Suprapubic skin (tissue), 4 donors: Measurements from ENCODE around the gene TFE3. TPM values are rescaled to one million over a fixed set of nuclear protein-coding genes. Genes with fewer than 3 reads are reported as not detected.

ENCODE experiments used
- DNase-seq, 2 donors: peaks; one replicate each; pipeline ENCODE4 v3.0.0-alpha.2; 2019; ENCODE audit warnings: low spot score in 2 of 2
- H3K27ac ChIP-seq: fragments of 200-600 bp; sonication (generic); one replicate; pipeline ENCODE4 v1.5.1; 2019
- H3K27me3 ChIP-seq: fragments of 200-600 bp; sonication (generic); one replicate; pipeline ENCODE4 v1.5.1; 2019
- H3K36me3 ChIP-seq: fragments of 200-600 bp; sonication (generic); one replicate; pipeline ENCODE4 v1.5.1; 2019
- H3K4me1 ChIP-seq: fragments of 200-600 bp; sonication (generic); one replicate; pipeline ENCODE4 v1.5.1; 2019
- H3K4me3 ChIP-seq: fragments of 200-600 bp; sonication (generic); one replicate; pipeline ENCODE4 v1.5.1; 2019; ENCODE audit warnings: mild to moderate bottlenecking
- H3K9me3 ChIP-seq: fragments of 200-600 bp; sonication (generic); one replicate; pipeline ENCODE4 v1.5.1; 2019
- CTCF ChIP-seq, 2 donors: fragments of 200-600 bp in 1 of 2; fragments of 450-650 bp in 1 of 2; sonication (generic) in 1 of 2; IDR thresholded peaks; one replicate each; pipeline ENCODE4 v1.5.1; 2016 to 2019; ENCODE audit warnings: antibody characterized with exemption in 2 of 2, mild to moderate bottlenecking in 1 of 2, moderate library complexity in 1 of 2
- EP300 ChIP-seq: sonication (generic); formaldehyde crosslinking; IDR thresholded peaks from one replicate; pipeline ENCODE4 v1.6.1; 2017; ENCODE audit warnings: antibody characterized with exemption
- POLR2A ChIP-seq, 2 donors: fragments of 450-650 bp; IDR thresholded peaks; one replicate each; pipeline ENCODE4 v1.6.1; 2017; ENCODE audit warnings: antibody characterized with exemption in 2 of 2, mild to moderate bottlenecking in 2 of 2, moderate library complexity in 2 of 2
- POLR2AphosphoS5 ChIP-seq, 3 donors: sonication (generic); formaldehyde crosslinking; IDR thresholded peaks; one replicate each; pipeline ENCODE4 v1.6.1; 2017; ENCODE audit warnings: antibody characterized with exemption in 3 of 3
- WGBS: methylation state at CpG from one replicate; pipeline ENCODE4 v1.1.5; 2018; 5-methylcytosine and 5-hydroxymethylcytosine counted together
- total RNA-seq, 4 donors: library from RNA; depleted of rRNA; stranded (reverse); fragments of >200 nt; gene quantifications; one replicate each; pipeline ENCODE4 v1.1.0, GENCODE V29; 2016

Gene TFE3
- total RNA-seq, 4 donors from 2014 or later, result 40.4 to 54.9 (median 50.3) TPM

DNA sequence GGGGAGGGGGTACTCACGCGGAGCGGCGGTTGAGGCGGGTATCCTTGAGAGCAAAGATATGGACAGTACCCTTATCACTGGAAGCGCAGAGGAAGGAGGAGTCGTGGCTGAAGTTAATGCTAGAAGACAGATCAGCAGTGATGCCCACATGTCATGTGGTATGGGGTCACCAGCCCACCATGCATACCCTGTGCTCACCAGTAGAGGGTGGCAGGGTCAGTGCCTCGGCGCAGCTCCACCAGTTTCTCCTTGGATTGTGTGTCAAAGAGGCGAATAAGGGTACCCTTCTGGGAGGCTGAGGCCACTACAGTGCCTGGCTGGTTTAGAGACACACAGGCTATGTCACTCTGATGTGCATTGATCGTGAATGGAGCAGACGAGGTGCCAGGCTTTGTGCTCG is 32.2 kb upstream of the TFE3 start:
- H3K27ac ChIP-seq, result no peak overlapping the region
- peaks cover 5% of the 10 kb centered on the region for H3K36me3 ChIP-seq
- H3K4me1 ChIP-seq, result peaks cover 23% of the 10 kb centered on the region
- H3K9me3 ChIP-seq, result no peaks in the 10 kb centered on the region
- TF ChIP-seq CTCF (IDR thresholded peaks at IDR 0.05) (no peak), POLR2A (IDR thresholded peaks at IDR 0.05) (no peak), EP300 (no peak), POLR2AphosphoS5 (IDR thresholded peaks at IDR 0.05) (no peak)
- no peaks in the 10 kb centered on the region for H3K27me3 ChIP-seq
- no peak for DNase-seq
- H3K4me3 ChIP-seq, result no peak overlapping the region
- 82% methylated on average over 13 of the region's 13 CpGs for WGBS

- TF ChIP-seq POLR2A (IDR thresholded peaks at IDR 0.05) (no peak), POLR2AphosphoS5 (IDR thresholded peaks at IDR 0.05) (no peak), CTCF (IDR thresholded peaks at IDR 0.05) (no peak), EP300 (no peak)
- H3K36me3 ChIP-seq, result peaks cover 5% of the 10 kb centered on the region
- H3K4me3 ChIP-seq, result peak within 1 kb of the TSS; percentile 52
- DNase-seq, result peak; percentile 94 to 96
- H3K27me3 ChIP-seq, result no peaks in the 10 kb centered on the region
- WGBS, result 49% methylated on average over 55 of the region's 61 CpGs
- no peaks in the 10 kb centered on the region for H3K9me3 ChIP-seq
- peaks cover 20% of the 10 kb centered on the region for H3K4me1 ChIP-seq
- H3K27ac ChIP-seq, result peak within 1 kb of the TSS; percentile 69
Observed at GRCh38 chrX:49073601-49074575, 30.7 kb upstream of the TFE3 start, which contains the start of gene PRAF2. TSS of gene PRAF2 (minus strand) at chrX:49074002. CDS start at chrX:49073987, 15 bp downstream.

DNA sequence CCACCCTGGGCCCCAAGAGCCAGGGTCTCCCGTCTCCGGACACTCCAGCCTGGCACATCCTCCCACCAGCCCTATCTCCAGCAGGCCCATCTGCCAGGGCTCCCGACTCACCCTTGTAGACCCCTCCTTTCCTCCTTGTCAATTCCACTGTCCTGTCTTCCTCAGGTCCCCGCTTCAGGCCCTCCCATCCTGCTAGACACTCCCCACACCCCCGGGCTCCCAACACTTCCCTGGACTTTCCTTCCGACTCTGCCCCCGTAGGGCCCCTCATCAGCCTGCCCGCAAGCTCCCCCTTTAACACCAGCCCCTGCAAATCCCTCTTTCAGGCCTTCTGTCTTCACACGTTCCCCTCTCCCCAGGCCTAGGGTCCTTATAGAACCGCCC is 29.5 kb upstream of the TFE3 start:
- Histone ChIP-seq H3K4me1 (peaks cover 14% of the 10 kb centered on the region), H3K27ac (no peak overlapping the region), H3K27me3 (no peaks in the 10 kb centered on the region), H3K36me3 (peaks cover 3% of the 10 kb centered on the region), H3K4me3 (peak overlapping the region; percentile 52), H3K9me3 (no peaks in the 10 kb centered on the region)
- no peak for DNase-seq
- TF ChIP-seq POLR2AphosphoS5 (IDR thresholded peaks at IDR 0.05), result no peak
- WGBS, result 65% methylated on average over 10 of the region's 10 CpGs

DNA sequence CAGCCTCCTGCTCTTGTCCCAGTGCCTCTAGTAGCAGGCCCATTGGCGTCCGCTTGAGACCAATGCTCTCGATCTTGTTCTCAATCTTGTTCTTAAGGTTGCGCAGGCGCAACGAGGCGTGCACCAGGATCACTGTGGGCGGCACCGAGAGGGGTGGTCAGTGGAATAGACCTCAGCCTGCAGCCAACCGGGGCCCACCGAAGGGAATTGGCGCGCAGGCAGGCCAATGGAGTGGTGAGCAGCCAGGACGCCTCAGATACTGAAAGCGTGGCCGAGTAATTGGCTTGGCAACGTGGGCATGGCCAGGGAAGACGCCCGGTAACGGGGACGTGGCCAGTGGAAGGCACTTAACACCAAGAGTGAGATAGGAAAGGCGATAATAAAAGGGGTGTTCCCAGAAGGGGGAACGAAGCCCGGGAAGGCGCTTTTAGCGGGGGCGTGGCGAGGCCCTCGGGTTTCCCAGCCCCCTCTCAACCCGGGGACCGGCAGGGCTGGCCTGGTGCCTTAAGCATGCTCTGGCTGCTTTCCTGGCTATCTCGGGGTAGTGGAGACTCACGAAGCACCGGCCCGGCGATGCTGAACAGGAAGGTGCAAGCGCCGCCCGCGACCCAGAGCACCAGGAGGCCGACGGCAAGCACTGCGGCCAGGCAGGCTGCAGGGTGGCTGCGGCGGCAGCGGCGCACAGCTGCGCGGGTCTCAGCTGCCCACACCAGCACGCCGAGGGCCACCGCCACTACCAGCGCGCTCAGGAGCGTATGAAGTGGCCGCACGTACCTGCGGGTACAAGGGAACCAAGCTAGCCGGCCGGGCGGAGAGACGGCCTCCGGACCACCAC is 28.9 kb upstream of the TFE3 start:
- no peaks in the 10 kb centered on the region for H3K9me3 ChIP-seq
- DNase-seq, result peak in 1 of 2 donors; percentile 69
- H3K27me3 ChIP-seq, result no peaks in the 10 kb centered on the region

More for the DNA sequence above, 28.9 kb upstream of the TFE3 start:
- no peak for TF ChIP-seq CTCF (IDR thresholded peaks at IDR 0.05)
- no peak for TF ChIP-seq EP300
- no peak for TF ChIP-seq POLR2AphosphoS5 (IDR thresholded peaks at IDR 0.05)
- no peak for TF ChIP-seq POLR2A (IDR thresholded peaks at IDR 0.05)
- Histone ChIP-seq H3K4me3 (peak overlapping the region; percentile 52), H3K36me3 (peaks cover 7% of the 10 kb centered on the region), H3K4me1 (peaks cover 14% of the 10 kb centered on the region), H3K27ac (no peak overlapping the region)
- WGBS, result 63% methylated on average over 47 of the region's 63 CpGs
